KOPT-K1 (cell line): ENCODE measurements around the gene CRIP2.

Experiments used
- H3K27ac ChIP-seq: fragments of 200-600 bp; sonication (generic); 2 replicates; pipeline ENCODE4 v1.5.1; 2016; ENCODE audit warnings: antibody characterized with exemption, mild to moderate bottlenecking, low read depth, low read length; ENCODE audit not compliant: poor library complexity, severe bottlenecking
- H3K36me3 ChIP-seq: fragments of 200-600 bp; sonication (generic); 2 replicates; pipeline ENCODE4 v1.5.1; 2017; ENCODE audit warnings: antibody characterized with exemption, mild to moderate bottlenecking, low read length, moderate library complexity; ENCODE audit not compliant: insufficient read depth
- H3K9me3 ChIP-seq: fragments of 200-600 bp; sonication (generic); 2 replicates; pipeline ENCODE4 v1.5.1; 2017; ENCODE audit warnings: antibody characterized with exemption, low read length, mild to moderate bottlenecking; ENCODE audit not compliant: insufficient read depth, poor library complexity, severe bottlenecking

Gene CRIP2

DNA sequence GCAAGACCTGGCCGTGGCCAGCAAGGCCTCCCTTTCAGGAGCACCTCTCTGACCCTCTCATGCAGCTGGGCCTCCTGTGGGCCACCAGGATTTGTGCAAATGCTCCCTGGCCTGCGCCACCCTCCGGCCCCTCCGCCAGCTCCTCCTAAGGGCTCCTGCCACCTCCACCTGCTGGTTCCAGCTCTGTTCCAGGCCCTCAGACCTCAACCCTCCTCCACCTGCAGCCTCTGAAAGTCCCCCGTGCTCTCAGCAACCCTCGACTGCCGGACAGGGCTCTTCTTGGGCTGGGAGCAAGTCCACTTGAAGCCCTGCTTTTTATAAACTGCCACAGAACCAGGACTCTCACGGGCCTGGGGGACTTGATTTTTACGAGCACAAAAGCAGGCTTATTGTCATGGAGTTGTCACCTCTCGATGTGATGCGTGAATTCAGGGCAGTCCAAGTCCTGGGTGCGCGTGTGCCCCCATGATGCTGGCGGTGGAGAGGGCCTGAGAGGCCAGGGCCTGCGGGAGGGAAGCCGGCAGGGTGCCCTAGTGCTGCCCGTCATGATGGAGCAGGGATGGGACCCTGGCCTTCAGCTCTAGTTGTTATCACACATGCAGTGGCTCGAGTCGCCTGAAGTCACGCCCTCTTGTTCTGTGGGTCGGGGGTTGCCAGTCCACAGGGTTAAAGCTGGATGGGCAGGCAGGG lies 25.6 kb downstream of the CRIP2 start:
- Histone ChIP-seq H3K36me3 (peaks cover 11% of the 10 kb centered on the region; the same call in 1 of the 2 replicates), H3K27ac (no peak overlapping the region), H3K9me3 (no peaks in the 10 kb centered on the region)

DNA sequence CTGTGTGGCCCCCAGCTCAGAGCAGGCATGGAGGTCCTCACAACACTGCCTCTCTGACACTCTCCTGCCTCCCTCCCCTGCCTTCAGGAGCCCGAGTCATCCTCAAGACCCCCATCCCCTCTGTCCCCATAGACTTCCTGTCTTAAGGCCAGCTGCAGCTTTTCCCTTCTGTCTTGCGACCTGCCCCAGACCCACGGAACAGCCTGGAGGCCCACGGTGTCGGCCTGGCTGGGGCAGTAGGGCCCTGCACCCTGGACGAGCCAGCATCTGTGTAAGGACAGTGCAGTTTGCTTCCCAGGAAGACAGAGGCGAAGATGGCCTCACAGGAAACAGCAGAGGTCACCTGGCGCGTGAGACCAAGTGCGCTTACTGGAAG lies 26.1 kb downstream of the CRIP2 start:
- Histone ChIP-seq H3K27ac (no peak overlapping the region), H3K9me3 (no peaks in the 10 kb centered on the region), H3K36me3 (peaks cover 7% of the 10 kb centered on the region; the same call in 1 of the 2 replicates)

DNA sequence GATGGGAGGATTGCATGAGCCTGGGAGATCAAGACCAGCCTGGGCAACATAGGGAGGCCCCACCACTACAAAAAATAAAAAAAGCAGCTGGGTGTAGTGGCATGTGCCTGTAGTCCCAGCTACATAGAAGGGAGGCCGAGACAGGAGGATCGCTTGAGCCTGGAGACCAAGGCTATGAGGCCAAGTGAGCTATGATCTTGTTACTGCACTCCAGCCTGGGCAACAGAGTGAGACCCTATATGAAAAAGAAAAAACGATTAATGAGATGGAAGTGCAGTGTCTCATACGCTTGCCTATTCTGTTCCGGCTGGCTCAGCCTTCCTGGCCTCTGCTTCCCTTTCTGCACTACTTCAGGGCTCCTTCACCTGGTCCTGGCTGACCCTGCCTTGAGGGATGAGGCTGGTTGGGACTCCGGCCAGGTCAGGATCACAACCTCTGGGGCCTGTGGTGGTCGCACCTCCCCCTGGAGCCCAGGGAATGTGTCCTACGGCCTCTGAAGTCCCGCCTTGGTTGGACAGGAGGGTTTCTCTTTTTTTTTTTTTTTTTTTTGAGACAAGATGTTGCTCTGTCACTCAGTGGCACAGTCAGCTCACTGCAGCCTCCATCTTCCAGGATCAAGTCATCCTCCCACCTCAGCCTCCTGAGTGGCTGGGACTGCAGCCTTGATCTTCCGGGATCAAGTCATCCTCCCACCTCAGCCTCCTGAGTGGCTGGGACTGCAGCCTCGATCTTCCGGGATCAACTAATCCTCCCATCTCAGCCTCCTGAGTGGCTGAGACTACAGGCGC lies 27.1 kb downstream of the CRIP2 start:
- H3K9me3 ChIP-seq, result no peaks in the 10 kb centered on the region
- no peak overlapping the region for H3K27ac ChIP-seq
- H3K36me3 ChIP-seq, result peaks cover 7% of the 10 kb centered on the region; the same call in 1 of the 2 replicates

DNA sequence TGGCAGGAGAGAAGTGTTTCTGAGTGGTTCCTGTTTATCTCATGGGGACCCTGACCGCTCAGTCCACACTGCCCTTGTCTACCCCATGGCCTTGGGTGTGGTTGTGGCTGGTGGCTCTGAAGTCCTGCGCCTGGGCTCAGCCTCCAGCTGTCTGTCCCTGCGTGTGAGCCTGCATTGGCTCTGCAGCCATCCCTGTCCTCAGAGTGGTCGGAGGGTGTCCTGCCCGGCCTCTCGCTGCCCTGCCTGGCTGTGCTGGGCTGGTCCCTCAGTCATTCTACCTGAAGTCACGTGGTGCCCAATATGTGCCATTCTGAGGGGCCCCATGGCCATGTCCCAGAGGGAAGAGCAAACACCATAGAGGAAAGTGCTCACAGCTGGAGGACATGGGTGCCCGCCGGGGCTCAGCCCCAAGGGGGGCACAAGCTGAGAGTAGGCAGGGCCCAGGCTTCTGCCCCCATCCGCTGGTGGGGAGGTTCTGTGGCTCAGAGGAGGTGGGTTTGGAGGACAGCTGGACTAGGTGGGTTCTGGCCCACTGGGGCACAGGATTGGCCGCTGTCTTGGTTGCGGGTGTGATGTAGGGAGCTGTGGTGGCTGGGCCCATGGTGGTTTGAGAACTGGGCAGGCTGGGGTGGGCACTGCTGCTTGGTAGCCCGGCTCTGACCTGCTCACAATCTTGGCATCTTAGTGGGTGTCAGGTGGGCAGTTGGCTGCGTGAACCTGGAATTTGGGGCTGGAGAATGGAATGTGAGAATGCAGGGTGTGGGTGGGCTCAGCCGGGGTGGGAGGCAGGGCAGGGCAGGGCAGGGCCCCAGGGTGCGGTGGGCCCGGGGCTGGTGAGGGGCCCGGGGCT lies 28.1 kb downstream of the CRIP2 start:
- H3K9me3 ChIP-seq, result no peaks in the 10 kb centered on the region
- H3K36me3 ChIP-seq, result peaks cover 7% of the 10 kb centered on the region; the same call in 1 of the 2 replicates
- H3K27ac ChIP-seq, result no peak overlapping the region

DNA sequence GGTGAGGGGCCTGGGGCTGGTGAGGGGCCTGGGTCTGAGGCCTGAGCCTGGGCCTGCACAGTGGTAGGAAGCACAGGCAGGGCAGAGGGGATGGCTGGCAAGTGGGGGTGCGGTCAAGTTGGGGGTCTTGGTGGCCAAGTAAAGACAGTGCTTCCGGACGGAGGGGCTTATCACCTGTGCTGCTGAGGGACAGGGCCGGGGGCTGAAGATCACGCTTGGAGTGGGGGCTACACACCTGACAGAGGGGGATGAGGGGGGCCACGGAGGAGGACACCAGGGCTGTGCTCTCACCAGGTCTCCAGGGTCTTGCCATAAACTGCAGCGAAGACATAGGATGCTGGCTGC lies 28.6 kb downstream of the CRIP2 start:
- Histone ChIP-seq H3K36me3 (peaks cover 3% of the 10 kb centered on the region; the same call in 1 of the 2 replicates), H3K9me3 (no peaks in the 10 kb centered on the region), H3K27ac (no peak overlapping the region)

DNA sequence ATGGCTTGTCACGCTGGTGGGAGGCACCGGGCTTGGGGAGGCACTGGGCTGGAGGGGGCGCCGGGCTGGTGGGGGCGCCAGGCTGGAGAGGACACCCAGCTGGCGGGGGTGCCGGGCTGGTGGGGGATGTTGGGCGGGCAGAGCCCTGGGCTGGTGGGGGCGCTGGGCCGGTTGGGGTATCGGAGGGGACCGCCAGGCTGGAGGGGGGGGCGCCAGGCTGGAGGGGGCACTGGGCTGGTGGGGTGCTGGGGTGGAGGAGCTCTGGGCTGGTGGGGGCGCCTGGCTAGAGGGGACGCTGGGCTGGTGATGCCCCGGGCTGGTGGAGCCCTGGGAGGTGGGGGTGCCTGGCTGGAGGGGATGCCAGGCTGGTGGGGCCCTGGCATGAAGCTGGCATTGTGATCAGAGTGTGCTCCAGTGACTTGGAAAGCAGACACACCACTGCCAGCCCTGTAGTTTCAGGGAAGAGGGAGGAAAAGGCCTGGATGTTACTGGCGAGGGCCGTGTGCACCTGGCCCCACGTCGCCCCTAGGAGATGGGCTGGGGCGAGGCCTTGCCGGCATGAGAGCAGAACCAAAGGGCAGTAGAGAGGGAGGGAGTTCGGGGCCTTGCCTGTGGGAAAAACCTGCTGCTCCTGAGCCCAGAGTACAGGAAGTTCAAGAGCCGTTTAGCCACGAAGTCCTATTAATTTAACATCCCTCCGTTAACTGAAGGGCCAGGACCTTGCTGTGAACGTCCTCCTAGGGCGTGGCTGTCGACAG lies 29.5 kb downstream of the CRIP2 start:
- Histone ChIP-seq H3K9me3 (no peaks in the 10 kb centered on the region), H3K36me3 (no peaks in the 10 kb centered on the region), H3K27ac (no peak overlapping the region)

DNA sequence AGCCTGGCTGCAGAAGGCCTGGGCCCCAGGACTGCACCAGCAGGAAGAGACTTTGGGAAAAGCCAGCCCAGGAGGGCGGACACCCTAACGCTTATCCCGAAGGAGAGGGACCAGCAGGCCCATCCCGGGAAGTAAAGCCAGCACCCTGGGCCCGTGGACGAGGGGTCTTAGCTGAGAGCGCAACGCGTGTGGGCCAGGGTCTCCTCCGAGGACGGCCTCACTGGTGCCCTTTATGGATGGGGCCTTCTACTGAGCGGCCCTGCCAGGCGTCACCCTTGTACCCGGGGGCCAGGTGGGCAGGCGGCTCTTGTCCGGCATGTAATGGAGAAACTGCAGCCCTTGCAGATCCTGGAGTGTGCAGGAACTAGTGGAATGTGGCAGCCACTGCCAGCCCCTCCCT lies 30.5 kb downstream of the CRIP2 start:
- no peak overlapping the region for H3K27ac ChIP-seq
- no peaks in the 10 kb centered on the region for H3K36me3 ChIP-seq
- no peaks in the 10 kb centered on the region for H3K9me3 ChIP-seq

DNA sequence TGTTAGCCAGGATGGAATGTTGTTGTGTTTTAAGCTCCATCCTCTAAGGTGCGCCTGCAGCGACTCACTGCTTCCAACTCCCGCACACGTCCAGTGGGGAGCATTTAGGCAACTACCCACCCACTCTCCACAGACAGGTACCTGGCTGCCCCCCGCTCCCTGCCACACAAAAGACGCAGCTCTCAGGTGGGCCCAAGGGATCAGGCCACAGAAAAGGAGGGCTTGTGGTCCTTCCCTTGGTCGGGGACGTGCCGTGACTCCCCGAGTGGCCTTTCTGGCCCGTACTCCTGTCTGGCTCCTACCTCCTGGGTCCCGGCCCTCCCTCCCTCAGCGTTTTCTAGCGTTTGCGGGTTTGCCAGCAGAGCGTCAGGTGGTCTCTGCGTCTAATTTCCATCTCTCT lies 32.6 kb downstream of the CRIP2 start:
- Histone ChIP-seq H3K36me3 (no peaks in the 10 kb centered on the region), H3K9me3 (no peaks in the 10 kb centered on the region), H3K27ac (no peak overlapping the region)

DNA sequence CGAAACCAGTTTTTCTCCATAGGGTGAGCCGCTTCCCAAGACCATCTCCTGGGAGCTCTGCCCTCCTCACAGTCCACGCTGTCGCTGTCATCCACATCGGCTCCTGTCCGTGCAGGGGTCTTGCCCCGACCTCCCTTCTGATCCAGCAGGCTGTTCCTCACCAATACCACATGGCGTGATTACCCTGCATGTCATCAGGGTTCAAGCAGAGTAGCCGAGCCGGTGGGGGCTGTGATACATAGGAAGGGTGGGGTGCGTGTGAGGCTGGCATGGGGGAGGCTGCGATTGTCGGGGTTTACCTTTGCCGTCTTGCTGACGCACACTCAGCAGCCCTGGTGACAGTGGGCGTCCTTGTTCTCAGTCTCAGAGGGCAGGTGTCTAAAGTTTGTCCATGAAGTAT lies 33.4 kb downstream of the CRIP2 start:
- no peak overlapping the region for H3K27ac ChIP-seq
- H3K9me3 ChIP-seq, result no peaks in the 10 kb centered on the region
- no peaks in the 10 kb centered on the region for H3K36me3 ChIP-seq

DNA sequence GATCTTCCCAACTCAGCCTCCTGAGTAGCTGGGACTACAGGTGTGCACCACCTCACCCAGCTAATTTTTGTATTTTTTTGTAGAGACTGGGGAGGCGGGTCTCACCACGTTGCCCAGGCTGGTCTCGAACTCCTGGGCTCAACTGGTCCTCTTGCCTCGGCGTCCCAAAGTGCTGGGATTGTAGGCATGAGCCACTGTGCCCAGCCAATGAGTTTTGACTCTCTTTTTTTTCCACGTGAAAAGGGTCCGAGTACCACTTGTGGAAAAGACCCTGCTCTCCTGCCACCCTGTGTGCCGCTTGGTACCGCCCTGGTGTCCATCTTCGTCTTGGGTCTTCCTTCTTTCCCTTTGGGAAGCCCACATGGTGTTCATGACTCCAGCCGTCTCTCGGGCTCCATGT lies 34.0 kb downstream of the CRIP2 start:
- H3K9me3 ChIP-seq, result no peaks in the 10 kb centered on the region
- H3K27ac ChIP-seq, result no peak overlapping the region
- no peaks in the 10 kb centered on the region for H3K36me3 ChIP-seq

DNA sequence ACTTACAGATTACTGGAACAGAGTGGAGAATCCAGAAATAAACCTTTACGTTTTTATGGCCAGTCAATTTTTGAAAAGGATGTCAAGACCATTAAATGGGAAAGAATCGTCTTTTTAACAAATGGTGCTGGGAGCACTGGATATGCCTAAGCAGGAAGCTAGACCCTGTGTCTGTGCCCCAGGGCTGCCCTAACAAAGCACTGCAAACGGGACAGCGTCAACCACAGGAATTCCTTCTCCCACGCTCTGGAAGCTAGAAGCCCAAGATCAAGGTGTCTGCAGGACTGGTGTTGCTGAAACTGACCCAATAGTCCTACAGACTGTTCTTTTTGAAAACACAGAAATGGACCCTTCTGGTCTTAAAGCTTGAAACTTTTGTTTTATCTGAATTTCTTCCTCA lies 42.5 kb downstream of the CRIP2 start:
- Histone ChIP-seq H3K9me3 (peaks cover 18% of the 10 kb centered on the region), H3K27ac (no peak overlapping the region), H3K36me3 (no peaks in the 10 kb centered on the region)

DNA sequence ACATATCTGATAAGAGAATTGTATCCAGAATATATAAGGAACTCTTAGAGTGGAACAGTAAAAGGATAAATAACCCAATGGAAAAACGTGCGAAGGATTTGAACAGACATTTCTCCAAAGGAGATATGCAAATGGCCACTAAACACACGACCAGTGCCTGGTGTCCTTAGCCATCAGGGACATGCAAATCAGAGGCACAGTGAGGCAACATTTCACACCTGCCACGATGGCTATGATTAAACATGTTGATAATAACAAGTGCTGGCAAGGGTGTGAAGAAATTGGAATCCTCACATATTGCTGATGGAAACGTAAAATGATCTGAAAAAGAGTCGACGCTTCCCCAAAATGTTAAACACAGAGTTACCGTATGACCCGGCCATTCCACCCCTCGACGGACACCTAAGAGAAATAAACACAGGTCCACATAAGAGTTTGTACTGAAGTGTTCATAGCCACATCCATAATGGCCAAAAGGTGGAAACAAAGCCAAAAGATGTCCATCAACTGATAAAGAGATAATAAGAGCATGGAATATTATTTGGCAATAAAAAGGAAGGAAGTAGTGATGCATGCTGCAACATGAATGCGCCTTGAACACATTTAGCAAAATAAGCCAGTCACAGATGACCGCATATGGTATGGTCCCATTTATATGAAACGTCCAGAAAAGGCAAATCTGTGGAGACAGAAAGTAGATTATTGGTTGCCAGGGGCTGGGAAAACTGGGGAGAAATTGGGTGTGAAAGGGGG lies 45.5 kb downstream of the CRIP2 start:
- no peaks in the 10 kb centered on the region for H3K36me3 ChIP-seq
- peaks cover 18% of the 10 kb centered on the region for H3K9me3 ChIP-seq
- no peak overlapping the region for H3K27ac ChIP-seq

DNA sequence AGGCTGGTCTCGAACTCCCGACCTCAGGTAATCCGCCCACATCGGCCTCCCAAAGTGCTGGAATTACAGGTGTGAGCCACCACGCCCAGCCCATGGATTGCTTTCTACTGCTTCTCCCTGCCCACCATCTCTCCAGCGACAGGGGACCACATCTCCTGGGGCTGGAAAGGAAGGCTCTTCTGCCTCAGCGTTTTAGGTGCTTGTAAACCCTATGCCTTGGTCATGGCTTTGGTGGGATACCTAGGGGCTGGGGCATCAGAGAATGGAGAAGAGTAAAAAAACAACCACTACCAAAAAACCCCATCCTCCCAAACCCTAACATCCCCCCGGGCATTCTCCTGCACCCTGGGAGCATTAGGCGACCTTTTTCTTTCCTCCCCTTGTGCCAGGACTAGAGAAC lies 50.7 kb downstream of the CRIP2 start:
- Histone ChIP-seq H3K9me3 (no peaks in the 10 kb centered on the region), H3K27ac (no peak overlapping the region), H3K36me3 (no peaks in the 10 kb centered on the region)
